HTR-8/SVneo (cell line): ENCODE data around the gene KRTAP10-7.
"Not testable (repeated sequence)": the region's sequence is repeated elsewhere in the genome, so short reads cannot be mapped to it uniquely, and the experiment has no call there.

Experiments used
- DNase-seq: peaks from one replicate; pipeline ENCODE4 v3.0.0; 2011; ENCODE audit warnings: low spot score, mixed read lengths; ENCODE audit not compliant: insufficient read length
- FAIRE-seq: peaks from 2 replicates; lab custom pipeline; 2011; peaks lifted over from hg19 to GRCh38; lab: Jason Lieb, UNC

Gene KRTAP10-7

GRCh38 chr21:44600118-44600978 is at the start of gene KRTAP10-7:
KRTAP10-7 (plus strand) TSS chr21:44600597; CDS start chr21:44600622, 25 bp downstream.
- DNase-seq, FAIRE-seq: not testable (repeated sequence)

- DNase-seq (no peak), FAIRE-seq (no peak)
Measured at GRCh38 chr21:44550807-44551206, 49.6 kb upstream of the KRTAP10-7 start.

GRCh38 chr21:44551340-44551961 is 48.9 kb upstream of the KRTAP10-7 start, which contains the start of gene KRTAP10-2:
KRTAP10-2 (minus strand) TSS chr21:44551505; CDS start chr21:44551458, 47 bp downstream.
- FAIRE-seq (no peak), DNase-seq (no peak)

GRCh38 chr21:44552136-44552535 is 48.3 kb upstream of the KRTAP10-7 start:
- no peak for FAIRE-seq

GRCh38 chr21:44552681-44553080 is 47.7 kb upstream of the KRTAP10-7 start:
- DNase-seq = no peak
- no peak for FAIRE-seq

More at GRCh38 chr21:44552136-44552535, 48.3 kb upstream of the KRTAP10-7 start:
- DNase-seq = no peak

- DNase-seq (no peak), FAIRE-seq (no peak)
Measured at GRCh38 chr21:44555200-44555875, 45.1 kb upstream of the KRTAP10-7 start.

- DNase-seq (no peak), FAIRE-seq (no peak)
Measured at GRCh38 chr21:44556879-44557278, 43.5 kb upstream of the KRTAP10-7 start.

- no peak for DNase-seq
- no peak for FAIRE-seq
Measured at GRCh38 chr21:44557491-44558328, 42.7 kb upstream of the KRTAP10-7 start.

- not testable (repeated sequence) for FAIRE-seq, DNase-seq
Measured at GRCh38 chr21:44558329-44558675, 42.1 kb upstream of the KRTAP10-7 start.

GRCh38 chr21:44558695-44559094 is 41.7 kb upstream of the KRTAP10-7 start, which contains the start of gene KRTAP10-3:
KRTAP10-3 (minus strand) TSS chr21:44558795; CDS start chr21:44558715, 80 bp downstream.
- no peak for FAIRE-seq
- DNase-seq = no peak

GRCh38 chr21:44564099-44564498 is 36.3 kb upstream of the KRTAP10-7 start:
- FAIRE-seq (no peak), DNase-seq (no peak)

GRCh38 chr21:44564886-44565598 is 35.4 kb upstream of the KRTAP10-7 start:
- FAIRE-seq (no peak), DNase-seq (no peak)

- FAIRE-seq (no peak), DNase-seq (no peak)
Measured at GRCh38 chr21:44566403-44566802, 34.0 kb upstream of the KRTAP10-7 start.

- no peak for FAIRE-seq
- no peak for DNase-seq
Measured at GRCh38 chr21:44567481-44568171, 32.8 kb upstream of the KRTAP10-7 start.

GRCh38 chr21:44568261-44568660 is 32.1 kb upstream of the KRTAP10-7 start:
- no peak for DNase-seq
- no peak for FAIRE-seq

- no peak for FAIRE-seq
- no peak for DNase-seq
Measured at GRCh38 chr21:44568667-44569556, 31.5 kb upstream of the KRTAP10-7 start.

- DNase-seq (no peak), FAIRE-seq (no peak)
Measured at GRCh38 chr21:44569861-44570517, 30.4 kb upstream of the KRTAP10-7 start.
